ENCODE results near the gene P2RY14.
A peak's percentile ranks its signal among the peaks of the same experiment; 100 is the strongest.

P2RY14 gene

GRCh38 chr3:151265866-151266265 lies 12.5 kb downstream of the P2RY14 start:
- Histone ChIP-seq H3K9ac (ENCODE audit: low read length) (no peak overlapping the region), H2BK12ac (ENCODE audit: low read length in 2 of 2) (peak overlapping the region in 1 of 2 experiments; percentile 49), H3K4me3 (ENCODE audit: insufficient read depth in 1 of 2, low read depth in 1 of 2, low read length in 2 of 2) (no peak overlapping the region), H3K4me2 (ENCODE audit: low read length, poor library complexity, severe bottlenecking) (no peak overlapping the region), H2BK15ac (ENCODE audit: low read depth, poor library complexity, severe bottlenecking) (no peak overlapping the region), H3K4ac (ENCODE audit: low read depth in 1 of 2, low read length in 2 of 2) (no peak overlapping the region), H2BK5ac (ENCODE audit: low read depth, low read length, poor library complexity, severe bottlenecking) (no peak overlapping the region), H3K27me3 (ENCODE audit: control insufficient read depth in 1 of 2, insufficient read depth in 1 of 2, low read length in 2 of 2) (peaks cover 0 to 14% of the 10 kb centered on the region in 2 experiments), H3K4me1 (ENCODE audit: control insufficient read depth, insufficient read depth, low read depth, low read length) (no peaks in the 10 kb centered on the region), H3K36me3 (ENCODE audit: control insufficient read depth in 1 of 2, insufficient read depth in 2 of 2, low read depth in 1 of 2, low read length in 2 of 2) (no peaks in the 10 kb centered on the region), H3K79me1 (replicated peaks; ENCODE audit: low read length, poor library complexity, severe bottlenecking) (no peaks in the 10 kb centered on the region), H3K23ac (ENCODE audit: low read length in 2 of 2) (no peak overlapping the region), H3K9me3 (ENCODE audit: control insufficient read depth, low read length) (no peaks in the 10 kb centered on the region), H2BK120ac (ENCODE audit: low read depth, low read length) (no peak overlapping the region), H2AK5ac (ENCODE audit: low read length, severe bottlenecking) (no peak overlapping the region), H4K8ac (ENCODE audit: low read length) (no peak overlapping the region), H3K18ac (ENCODE audit: low read depth in 1 of 2, low read length in 2 of 2) (peak overlapping the region in 1 of 2 experiments; percentile 25), H3K14ac (ENCODE audit: low read length in 2 of 2) (no peak overlapping the region), H2AFZ (ENCODE audit: low read depth, low read length) (no peak overlapping the region), H4K91ac (ENCODE audit: low read length) (no peak overlapping the region), H3K27ac (ENCODE audit: low read length, poor library complexity, severe bottlenecking) (no peak overlapping the region)
- DNase-seq: peak; percentile 57
- 77% methylated on average over 5 of the region's 5 CpGs for WGBS

GRCh38 chr3:151265166-151265565 lies 13.2 kb downstream of the P2RY14 start:
- Histone ChIP-seq H3K18ac (ENCODE audit: low read depth in 1 of 2, low read length in 2 of 2) (no peak overlapping the region), H4K91ac (ENCODE audit: low read length) (no peak overlapping the region), H3K4me2 (ENCODE audit: low read length, poor library complexity, severe bottlenecking) (no peak overlapping the region), H3K27me3 (ENCODE audit: control insufficient read depth in 1 of 2, insufficient read depth in 1 of 2, low read length in 2 of 2) (peaks cover 0 to 14% of the 10 kb centered on the region in 2 experiments), H3K27ac (ENCODE audit: low read length, poor library complexity, severe bottlenecking) (no peak overlapping the region), H3K79me1 (replicated peaks; ENCODE audit: low read length, poor library complexity, severe bottlenecking) (no peaks in the 10 kb centered on the region), H3K36me3 (ENCODE audit: control insufficient read depth in 1 of 2, insufficient read depth in 2 of 2, low read depth in 1 of 2, low read length in 2 of 2) (no peaks in the 10 kb centered on the region), H3K4ac (ENCODE audit: low read depth in 1 of 2, low read length in 2 of 2) (no peak overlapping the region), H2AFZ (ENCODE audit: low read depth, low read length) (no peak overlapping the region), H3K4me3 (ENCODE audit: insufficient read depth in 1 of 2, low read depth in 1 of 2, low read length in 2 of 2) (no peak overlapping the region), H2BK120ac (ENCODE audit: low read depth, low read length) (no peak overlapping the region), H3K9ac (ENCODE audit: low read length) (no peak overlapping the region), H2AK5ac (ENCODE audit: low read length, severe bottlenecking) (no peak overlapping the region), H4K8ac (ENCODE audit: low read length) (no peak overlapping the region), H3K14ac (ENCODE audit: low read length in 2 of 2) (no peak overlapping the region), H3K23ac (ENCODE audit: low read length in 2 of 2) (no peak overlapping the region), H2BK15ac (ENCODE audit: low read depth, poor library complexity, severe bottlenecking) (no peak overlapping the region), H2BK12ac (ENCODE audit: low read length in 2 of 2) (peak overlapping the region in 1 of 2 experiments; percentile 94), H3K4me1 (ENCODE audit: control insufficient read depth, insufficient read depth, low read depth, low read length) (no peaks in the 10 kb centered on the region), H3K9me3 (ENCODE audit: control insufficient read depth, low read length) (no peaks in the 10 kb centered on the region), H2BK5ac (ENCODE audit: low read depth, low read length, poor library complexity, severe bottlenecking) (no peak overlapping the region)
- 98% methylated on average over 4 of the region's 5 CpGs for WGBS
- DNase-seq: no peak

DNA sequence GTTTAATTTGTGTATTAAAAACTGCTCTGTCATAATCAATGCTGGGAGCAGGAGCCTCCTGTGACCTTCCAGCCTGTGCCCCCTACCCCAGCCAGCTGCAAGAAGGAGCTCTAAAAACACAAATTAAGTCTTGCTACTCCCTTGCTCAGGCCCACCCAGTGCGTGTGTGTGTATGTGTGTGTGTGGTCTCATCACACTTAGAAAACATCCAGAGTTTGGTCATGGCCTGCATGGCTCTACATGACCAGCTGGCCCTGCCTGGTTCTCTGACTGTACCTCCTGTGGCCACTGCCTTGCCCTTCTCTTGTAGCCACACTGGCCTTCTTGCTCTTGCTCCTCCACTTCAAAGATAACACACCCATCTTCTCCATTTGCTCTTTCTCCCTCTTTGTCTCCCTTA lies 13.7 kb downstream of the P2RY14 start:
- peak overlapping the region; percentile 69 to 94 for H2BK12ac ChIP-seq (ENCODE audit: low read length in 2 of 2)
- DNase-seq: no peak
- peak overlapping the region; percentile 31 to 77 for H3K18ac ChIP-seq (ENCODE audit: low read depth in 1 of 2, low read length in 2 of 2)
- WGBS: 83% methylated on average over 1 of the region's 1 CpG
- no peak overlapping the region for H3K23ac ChIP-seq (ENCODE audit: low read length in 2 of 2)
- no peak overlapping the region for H2AFZ ChIP-seq (ENCODE audit: low read depth, low read length)
- no peak overlapping the region for H2AK5ac ChIP-seq (ENCODE audit: low read length, severe bottlenecking)
- H3K9me3 ChIP-seq (ENCODE audit: control insufficient read depth, low read length): no peaks in the 10 kb centered on the region
- H2BK15ac ChIP-seq (ENCODE audit: low read depth, poor library complexity, severe bottlenecking): no peak overlapping the region
- H4K8ac ChIP-seq (ENCODE audit: low read length): no peak overlapping the region
- H3K9ac ChIP-seq (ENCODE audit: low read length): no peak overlapping the region
- no peak overlapping the region for H2BK5ac ChIP-seq (ENCODE audit: low read depth, low read length, poor library complexity, severe bottlenecking)
- peak overlapping the region in 1 of 2 experiments; percentile 72 for H3K14ac ChIP-seq (ENCODE audit: low read length in 2 of 2)
- no peak overlapping the region for H3K27ac ChIP-seq (ENCODE audit: low read length, poor library complexity, severe bottlenecking)
- no peaks in the 10 kb centered on the region for H3K4me1 ChIP-seq (ENCODE audit: control insufficient read depth, insufficient read depth, low read depth, low read length)
- no peaks in the 10 kb centered on the region for H3K36me3 ChIP-seq (ENCODE audit: control insufficient read depth in 1 of 2, insufficient read depth in 2 of 2, low read depth in 1 of 2, low read length in 2 of 2)
- H2BK120ac ChIP-seq (ENCODE audit: low read depth, low read length): no peak overlapping the region
- no peak overlapping the region for H3K4me3 ChIP-seq (ENCODE audit: insufficient read depth in 1 of 2, low read depth in 1 of 2, low read length in 2 of 2)
- H3K4ac ChIP-seq (ENCODE audit: low read depth in 1 of 2, low read length in 2 of 2): no peak overlapping the region
- peaks cover 0 to 14% of the 10 kb centered on the region in 2 experiments for H3K27me3 ChIP-seq (ENCODE audit: control insufficient read depth in 1 of 2, insufficient read depth in 1 of 2, low read length in 2 of 2)
- H4K91ac ChIP-seq (ENCODE audit: low read length): no peak overlapping the region
- no peaks in the 10 kb centered on the region for H3K79me1 ChIP-seq (replicated peaks; ENCODE audit: low read length, poor library complexity, severe bottlenecking)
- no peak overlapping the region for H3K4me2 ChIP-seq (ENCODE audit: low read length, poor library complexity, severe bottlenecking)

DNA sequence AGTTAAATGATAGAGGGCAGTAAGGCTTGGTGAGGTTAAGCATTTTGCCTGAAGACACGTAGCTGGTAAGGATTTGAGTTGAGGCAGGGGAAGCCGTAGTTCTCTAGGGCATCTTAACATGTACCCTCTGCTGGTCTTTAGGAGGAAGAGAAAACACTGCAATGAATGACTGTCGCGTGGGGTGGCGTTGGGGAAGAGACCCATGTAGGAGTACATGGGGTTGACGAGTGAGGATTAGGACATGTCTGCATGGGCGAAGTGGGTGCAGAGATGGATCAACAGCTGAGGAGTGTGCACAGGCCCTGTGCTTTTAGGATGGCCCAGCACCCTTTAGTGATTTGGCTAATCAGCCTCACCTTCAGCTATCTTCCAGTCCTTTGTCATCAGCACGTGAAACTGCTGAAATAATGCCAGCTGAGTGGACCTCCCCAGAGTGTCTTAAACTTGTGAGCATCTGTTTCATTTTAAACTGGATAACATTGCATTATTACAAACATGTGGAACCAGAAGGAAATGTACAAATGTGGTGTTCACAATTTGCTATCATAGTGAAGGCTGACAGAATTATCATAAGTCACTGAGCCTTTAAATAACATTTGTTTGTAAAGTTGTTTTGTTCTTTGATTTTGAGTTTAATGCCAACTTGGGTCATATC lies 15.3 kb downstream of the P2RY14 start:
- Histone ChIP-seq H3K14ac (ENCODE audit: low read length in 2 of 2) (no peak overlapping the region), H3K9ac (ENCODE audit: low read length) (peak overlapping the region; percentile 48), H3K4me2 (ENCODE audit: low read length, poor library complexity, severe bottlenecking) (no peak overlapping the region), H2AFZ (ENCODE audit: low read depth, low read length) (no peak overlapping the region), H3K36me3 (ENCODE audit: control insufficient read depth in 1 of 2, insufficient read depth in 2 of 2, low read depth in 1 of 2, low read length in 2 of 2) (no peaks in the 10 kb centered on the region), H2BK5ac (ENCODE audit: low read depth, low read length, poor library complexity, severe bottlenecking) (no peak overlapping the region), H3K4me1 (ENCODE audit: control insufficient read depth, insufficient read depth, low read depth, low read length) (no peaks in the 10 kb centered on the region), H3K27me3 (ENCODE audit: control insufficient read depth in 1 of 2, insufficient read depth in 1 of 2, low read length in 2 of 2) (peaks cover 0 to 16% of the 10 kb centered on the region in 2 experiments), H2AK5ac (ENCODE audit: low read length, severe bottlenecking) (no peak overlapping the region), H3K27ac (ENCODE audit: low read length, poor library complexity, severe bottlenecking) (no peak overlapping the region), H3K79me1 (replicated peaks; ENCODE audit: low read length, poor library complexity, severe bottlenecking) (no peaks in the 10 kb centered on the region), H3K18ac (ENCODE audit: low read depth in 1 of 2, low read length in 2 of 2) (peak overlapping the region in 1 of 2 experiments; percentile 40), H3K9me3 (ENCODE audit: control insufficient read depth, low read length) (no peaks in the 10 kb centered on the region), H2BK15ac (ENCODE audit: low read depth, poor library complexity, severe bottlenecking) (no peak overlapping the region), H4K8ac (ENCODE audit: low read length) (no peak overlapping the region), H3K4ac (ENCODE audit: low read depth in 1 of 2, low read length in 2 of 2) (peak overlapping the region in 1 of 2 experiments; percentile 5), H2BK120ac (ENCODE audit: low read depth, low read length) (no peak overlapping the region), H3K23ac (ENCODE audit: low read length in 2 of 2) (no peak overlapping the region), H2BK12ac (ENCODE audit: low read length in 2 of 2) (no peak overlapping the region), H4K91ac (ENCODE audit: low read length) (no peak overlapping the region), H3K4me3 (ENCODE audit: insufficient read depth in 1 of 2, low read depth in 1 of 2, low read length in 2 of 2) (no peak overlapping the region)
- WGBS: 87% methylated on average over 7 of the region's 8 CpGs
- DNase-seq: no peak
